GM11168 (cell line): ENCODE data around the gene STEAP4.
"Not testable (repeated sequence)": the region's sequence is repeated elsewhere in the genome, so short reads cannot be mapped to it uniquely, and the experiment has no call there.

Source experiments
- in situ Hi-C: fragments of 300-500 bp; cut with MboI; formaldehyde crosslinking; loops from one replicate; pipeline ENCODE4 v1.12.0; 2022; ENCODE audit warnings: low sequenced_read_pairs; ENCODE audit not compliant: unreplicated experiment

STEAP4 gene

DNA sequence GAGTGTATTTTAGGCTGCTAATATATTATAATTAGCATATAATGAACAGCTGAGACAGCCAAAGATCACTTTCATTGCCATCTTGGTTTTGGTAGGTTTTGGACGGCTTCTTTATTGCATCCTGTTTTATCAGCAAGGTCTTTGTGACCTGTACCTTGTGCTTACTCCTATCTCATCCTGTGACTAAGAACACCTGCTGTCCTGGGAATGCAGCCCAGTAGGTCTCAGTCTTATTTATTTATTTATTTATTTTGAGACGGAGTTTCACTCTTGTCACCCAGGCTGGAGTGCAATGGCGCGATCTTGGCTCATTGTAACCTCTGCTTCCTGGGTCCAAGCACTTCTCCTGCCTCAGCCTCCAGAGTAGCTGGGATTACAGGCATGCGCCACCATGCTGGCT, 31.8 kb downstream of the STEAP4 start:
- in situ Hi-C loops, result not testable (repeated sequence)

DNA sequence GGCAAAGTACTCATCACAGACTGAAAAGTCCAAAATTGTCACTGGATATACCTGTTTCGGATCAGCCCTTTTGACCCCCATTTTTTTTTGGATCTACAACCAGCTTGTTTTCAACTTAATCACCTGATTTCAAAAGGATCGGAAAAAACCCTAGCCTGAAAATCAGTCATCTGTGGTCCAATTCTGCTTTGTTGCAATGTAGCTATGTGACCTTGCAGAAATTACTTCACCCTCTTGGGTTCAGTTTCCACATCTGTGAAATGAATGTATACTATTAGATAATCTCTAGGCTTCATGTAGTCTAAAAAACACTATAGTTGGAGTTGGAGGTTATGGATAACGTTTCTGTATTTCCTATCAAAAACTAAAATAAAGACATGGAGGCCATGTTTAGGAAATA, 37.1 kb downstream of the STEAP4 start:
- in situ Hi-C loops, result no loop called here

DNA sequence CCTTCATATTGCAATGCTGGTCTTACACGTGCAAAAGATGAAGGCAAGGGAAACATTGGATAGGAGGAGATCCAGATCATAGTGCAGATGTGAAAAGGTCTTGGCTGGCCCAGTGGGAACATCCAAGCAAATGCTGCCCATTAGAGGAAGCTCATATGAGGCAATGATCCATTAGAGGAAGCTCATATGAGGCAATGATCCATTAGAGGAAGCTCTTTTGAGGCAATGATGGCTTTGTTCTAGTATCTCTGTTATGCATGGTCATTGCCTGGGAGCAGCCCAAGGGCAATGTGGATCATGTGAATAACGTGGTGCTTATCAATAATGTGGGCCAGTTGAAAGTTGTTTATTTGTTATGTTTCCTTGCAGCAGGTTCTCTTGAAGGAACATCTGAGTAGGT, 37.8 kb downstream of the STEAP4 start:
- in situ Hi-C loops, result no loop called here

DNA sequence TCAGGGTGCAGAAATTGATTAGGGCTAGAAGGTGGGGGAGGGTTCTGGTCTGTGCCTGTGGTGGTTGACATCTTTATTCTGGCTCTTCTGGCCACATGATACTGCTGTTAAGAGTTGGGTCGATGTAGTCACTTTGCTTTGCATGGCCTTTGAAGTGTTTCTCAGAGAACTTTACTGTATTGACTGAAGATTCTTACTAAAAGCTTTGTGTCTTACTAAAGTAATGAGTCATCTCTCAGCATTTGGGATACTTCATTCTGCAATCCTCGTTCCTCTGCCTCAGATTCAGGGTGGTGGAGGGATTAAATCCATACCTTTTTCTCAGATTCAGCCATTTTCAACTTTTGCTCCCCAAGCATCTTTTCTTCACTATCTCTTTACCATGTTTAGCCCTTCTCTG, 38.6 kb downstream of the STEAP4 start:
- in situ Hi-C loops, result no loop called here

DNA sequence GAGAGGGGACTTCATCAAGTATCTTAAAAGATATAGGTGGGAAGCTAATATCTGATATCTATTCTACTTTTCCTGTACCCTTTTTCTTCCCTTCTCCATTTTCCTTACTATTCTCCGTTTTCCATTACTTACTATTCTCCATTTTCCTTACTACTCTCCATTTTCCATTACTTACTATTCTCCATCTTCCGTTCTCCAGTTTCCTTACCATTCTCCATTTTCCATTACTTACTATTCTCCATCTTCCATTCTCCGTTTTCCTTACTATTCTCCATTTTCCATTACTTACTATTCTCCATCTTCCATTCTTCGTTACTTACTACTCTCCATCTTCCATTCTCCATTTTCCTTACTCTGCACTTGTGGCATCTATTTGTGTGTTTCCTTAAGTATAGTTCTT, 39.3 kb downstream of the STEAP4 start:
- in situ Hi-C loops, result no loop called here

DNA sequence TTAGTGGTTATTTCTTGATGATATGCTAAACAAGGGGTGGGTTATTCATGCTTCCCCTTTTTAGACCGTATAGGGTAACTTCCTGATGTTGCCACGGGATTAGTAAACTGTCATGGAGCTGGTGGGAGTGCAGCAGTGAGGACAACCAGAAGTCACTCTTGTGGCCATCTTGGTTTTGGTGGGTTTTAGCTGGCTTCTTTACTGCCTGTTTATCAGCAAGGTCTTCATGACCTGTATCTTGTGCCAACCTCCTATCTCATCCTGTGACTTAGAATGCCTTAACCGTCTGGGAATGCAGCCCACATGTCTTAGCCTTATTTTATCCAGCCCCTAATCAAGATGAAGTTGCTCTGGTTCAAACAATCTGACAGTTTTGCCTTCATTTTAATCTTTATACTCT, 41.7 kb downstream of the STEAP4 start:
- in situ Hi-C loops, result not testable (repeated sequence)

DNA sequence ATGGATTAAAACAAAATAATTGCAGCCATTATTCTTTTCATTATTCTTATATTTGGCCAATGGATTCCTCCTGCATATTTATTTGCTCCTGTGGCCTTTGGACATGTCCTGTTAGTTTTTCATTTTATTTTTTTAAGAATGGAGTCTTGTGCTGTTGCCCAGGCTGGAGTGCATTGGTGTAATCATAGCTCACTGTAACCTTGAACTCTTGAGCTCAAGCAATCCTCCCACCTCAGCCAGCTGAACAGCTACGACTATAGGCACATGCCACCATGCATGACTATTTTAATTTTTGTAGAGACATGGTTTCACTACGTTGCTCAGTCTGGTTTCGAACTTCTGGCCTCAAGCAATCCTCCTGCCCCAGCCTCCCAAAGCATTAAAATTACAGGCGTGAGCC, 44.1 kb downstream of the STEAP4 start:
- in situ Hi-C loops, result no loop called here

DNA sequence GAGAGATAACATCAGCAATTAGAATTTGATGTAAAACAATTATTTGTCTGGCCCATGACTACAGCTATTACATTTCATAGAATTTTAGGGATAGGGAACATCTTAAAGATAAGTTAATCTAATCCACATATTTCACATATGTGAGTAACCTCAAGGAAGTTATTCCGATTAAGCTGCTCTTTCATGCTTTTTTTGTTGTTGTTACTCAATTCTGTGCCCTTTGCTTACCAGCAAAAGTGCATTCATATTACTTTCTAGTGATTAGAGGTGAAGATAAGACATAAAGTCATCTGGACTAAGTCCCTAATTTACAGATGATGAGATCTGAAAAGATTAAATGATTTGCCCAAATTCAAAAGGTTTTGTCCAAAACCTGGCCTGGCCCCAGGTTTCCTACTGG, 46.0 kb downstream of the STEAP4 start:
- in situ Hi-C loops, result no loop called here

DNA sequence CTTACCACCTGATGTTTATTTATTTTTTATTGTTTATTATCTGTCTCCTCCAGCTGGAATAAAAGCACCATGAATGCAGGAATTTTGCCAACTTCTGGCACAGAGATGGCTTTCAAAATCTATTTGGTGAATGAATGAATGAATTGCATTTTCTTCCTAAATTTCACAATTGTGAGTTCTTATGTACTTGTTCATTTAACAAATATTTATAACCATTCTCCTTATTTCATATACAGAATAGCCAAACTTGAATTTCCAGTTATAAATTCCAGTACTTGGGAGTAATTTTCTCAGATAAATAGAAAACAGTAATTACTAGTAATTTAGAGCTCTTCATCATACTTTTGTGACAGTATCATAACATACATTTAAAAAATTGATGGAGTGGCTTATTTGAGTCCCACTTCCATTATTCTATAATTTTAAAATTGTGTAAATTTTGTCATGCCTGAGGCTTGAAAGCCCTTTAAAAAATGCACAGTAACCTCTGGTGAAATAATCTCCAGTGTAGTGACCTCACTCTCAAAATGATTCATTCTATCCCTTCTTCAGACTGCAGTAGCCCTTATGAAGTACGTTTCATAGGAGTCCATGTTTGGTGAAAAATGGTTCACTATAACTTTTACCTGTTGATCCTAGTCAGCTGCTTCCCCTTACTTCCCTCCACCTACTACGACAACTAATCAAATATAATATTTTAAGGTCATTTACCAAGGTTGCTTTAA, 46.9 kb downstream of the STEAP4 start:
- in situ Hi-C loops, result no loop called here

DNA sequence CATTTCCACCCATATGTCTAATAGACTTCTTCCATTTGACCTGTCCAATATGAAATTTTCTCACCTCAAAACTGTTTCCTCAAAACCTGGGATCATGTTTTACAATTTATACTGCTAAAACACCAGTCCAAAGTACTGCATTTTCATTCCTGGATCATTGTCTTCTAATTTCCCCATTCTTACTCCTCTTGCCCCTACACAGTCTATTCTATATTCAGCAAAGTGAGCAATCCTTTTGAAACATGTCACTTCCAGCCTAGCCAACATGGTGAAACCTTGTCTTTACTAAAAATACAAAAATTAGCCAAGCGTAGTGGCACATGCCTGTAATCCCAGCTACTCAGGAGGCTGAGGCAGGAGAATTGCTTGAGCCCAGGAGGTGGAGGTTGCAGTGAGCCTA, 48.4 kb downstream of the STEAP4 start:
- in situ Hi-C loops, result not testable (repeated sequence)

DNA sequence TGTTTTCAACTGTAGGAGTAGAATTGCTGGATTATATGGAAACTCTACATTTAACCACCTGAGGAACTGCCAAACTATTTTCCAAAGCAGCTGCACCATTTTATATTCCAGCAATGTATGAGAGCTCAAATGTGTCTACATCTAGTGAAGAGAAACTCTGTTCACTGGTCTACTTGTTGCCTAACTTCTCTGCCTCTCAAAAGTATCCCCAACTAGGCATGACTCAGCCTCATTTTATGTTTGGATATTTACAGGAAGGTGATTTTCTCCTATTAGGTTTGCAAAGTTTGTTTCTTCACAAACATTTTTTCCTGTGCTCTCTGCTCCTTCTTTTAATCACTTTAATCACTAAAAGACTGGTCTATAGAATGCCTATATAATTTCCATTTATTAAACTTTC, 49.8 kb downstream of the STEAP4 start:
- in situ Hi-C loops, result no loop called here

DNA sequence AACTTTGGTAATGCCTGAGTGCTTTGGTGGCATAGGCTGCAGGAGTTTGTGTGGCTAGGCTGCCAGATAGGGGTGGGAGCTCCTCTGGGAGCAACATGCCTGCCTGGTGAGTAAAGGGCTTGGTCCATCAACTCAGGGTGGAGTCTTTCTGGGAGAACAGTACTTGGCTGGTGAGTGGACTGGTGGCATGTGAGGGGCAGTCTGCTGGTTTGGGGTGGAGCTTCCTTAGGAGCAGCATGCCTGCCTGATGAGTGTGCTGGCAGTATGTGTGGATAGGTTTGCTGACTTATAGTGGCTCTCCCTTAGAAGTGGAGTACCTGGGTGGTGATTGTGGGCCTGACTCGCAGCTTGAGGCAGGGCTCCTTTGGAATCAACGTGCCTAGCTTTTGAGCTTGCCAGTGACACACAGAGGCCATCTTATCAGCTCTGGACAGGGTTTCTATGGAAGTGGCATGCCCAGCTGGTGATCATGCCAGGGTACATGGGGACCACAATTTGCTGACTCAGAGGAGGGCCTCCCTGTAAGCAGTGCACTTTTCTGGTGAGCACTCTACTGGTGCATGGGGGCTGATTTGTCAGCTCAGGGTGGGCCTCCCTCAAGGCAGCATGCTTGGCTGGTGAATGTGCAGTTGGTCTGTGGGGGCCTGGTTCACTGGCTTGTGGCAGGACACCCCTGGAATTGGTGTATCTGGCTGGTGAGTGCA, 51.8 kb downstream of the STEAP4 start:
- in situ Hi-C loops, result no loop called here

DNA sequence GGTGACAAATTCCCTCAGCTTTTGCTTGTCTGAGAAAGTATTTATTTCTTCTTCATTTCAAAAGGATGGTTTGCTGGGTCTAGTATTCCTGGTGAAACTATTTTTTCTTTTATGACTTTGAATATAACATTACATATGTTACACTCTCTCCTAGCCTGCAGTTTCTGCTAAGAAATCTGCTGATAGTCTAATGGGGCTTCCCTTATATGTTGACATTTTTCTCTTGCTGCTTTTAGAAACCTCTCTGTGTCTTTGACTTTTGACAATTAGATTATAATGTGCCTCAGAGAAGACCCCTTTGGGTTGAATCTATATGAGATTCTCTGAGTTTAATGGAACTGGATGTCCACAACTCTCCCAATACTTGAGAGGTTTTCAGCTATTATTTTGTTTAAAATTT, 53.1 kb downstream of the STEAP4 start:
- in situ Hi-C loops, result no loop called here

DNA sequence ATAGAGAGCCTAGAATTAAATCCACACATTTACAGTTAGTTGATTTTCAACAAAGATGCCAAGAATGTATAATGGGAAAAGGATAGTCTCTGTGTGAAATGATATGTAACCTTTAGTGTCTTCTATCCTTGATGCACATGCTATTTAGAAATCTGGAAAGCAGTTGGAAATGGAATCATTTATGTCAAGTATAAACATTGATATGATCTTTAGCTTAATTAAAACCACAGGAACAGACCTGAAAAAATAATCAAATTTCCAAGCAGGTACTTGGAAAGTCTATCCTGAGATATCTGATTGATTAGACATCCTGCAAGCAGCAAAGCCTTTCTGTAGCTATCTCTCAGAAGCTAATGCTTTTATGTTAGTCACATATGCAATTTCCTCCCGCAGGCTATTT, 62.4 kb downstream of the STEAP4 start:
- in situ Hi-C loops, result no loop called here

DNA sequence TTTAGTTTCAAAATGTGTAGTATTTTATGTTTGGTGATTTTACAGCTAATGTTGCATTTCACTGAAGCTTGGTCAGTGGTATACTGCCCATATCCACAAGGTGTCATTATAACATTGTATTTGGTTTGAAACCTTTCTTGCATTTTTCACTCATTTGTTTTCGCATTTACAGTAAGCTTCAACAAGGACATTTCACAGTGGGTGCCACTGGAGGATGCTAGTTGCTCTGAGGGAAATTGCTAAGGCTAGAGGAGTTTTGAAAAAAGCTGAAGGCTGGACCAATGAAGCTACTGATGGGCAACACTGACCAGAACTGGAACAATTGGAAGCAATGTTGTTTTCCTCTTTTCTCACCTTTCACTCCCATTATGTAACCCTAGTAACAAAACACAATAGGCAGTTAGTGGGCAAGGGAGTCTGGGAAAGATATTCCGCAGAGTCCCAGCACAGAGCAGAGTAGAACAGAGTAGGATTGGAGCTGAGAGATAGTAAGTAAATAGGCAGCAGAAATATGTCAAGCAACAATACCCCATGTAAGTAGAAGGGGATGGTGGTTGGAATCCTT, 63.3 kb downstream of the STEAP4 start:
- in situ Hi-C loops, result no loop called here

DNA sequence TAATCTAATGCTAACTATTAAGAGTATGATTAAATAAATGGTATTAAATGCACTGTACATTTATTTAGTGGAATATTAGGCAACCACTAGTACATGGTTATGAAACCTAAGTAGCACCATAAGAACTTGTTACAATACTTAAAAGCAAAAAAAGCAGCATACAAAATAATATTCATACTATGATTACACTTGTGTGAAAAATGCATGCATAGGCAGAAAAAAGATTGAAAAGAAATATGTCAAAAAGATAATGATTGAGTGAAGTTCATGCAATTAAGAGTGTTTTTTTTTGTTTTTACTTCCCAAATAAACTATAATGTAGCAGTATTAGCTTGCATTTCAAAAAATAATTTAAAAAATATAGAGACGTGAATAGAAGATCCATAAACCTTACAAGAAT, 66.8 kb downstream of the STEAP4 start:
- in situ Hi-C loops, result no loop called here

DNA sequence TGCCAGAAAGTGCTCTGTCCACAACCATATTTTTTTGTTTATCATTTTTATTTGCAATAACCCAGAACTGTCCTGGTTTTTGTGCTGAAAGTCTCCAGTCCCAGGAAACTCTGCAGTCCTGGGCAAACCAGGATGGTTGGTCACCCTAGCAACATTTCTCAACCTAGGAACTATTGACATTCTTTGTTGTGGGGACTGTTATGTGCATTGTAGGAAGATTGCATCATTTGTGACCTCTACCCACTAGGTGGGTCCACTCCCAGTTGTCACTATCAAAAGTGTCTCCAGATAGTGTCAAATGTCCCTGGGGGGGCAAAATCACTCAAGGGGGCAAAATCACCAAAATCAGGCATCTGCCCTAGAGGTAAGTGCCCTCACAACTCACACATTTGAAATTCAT, 72.9 kb downstream of the STEAP4 start:
- in situ Hi-C loops, result no loop called here

DNA sequence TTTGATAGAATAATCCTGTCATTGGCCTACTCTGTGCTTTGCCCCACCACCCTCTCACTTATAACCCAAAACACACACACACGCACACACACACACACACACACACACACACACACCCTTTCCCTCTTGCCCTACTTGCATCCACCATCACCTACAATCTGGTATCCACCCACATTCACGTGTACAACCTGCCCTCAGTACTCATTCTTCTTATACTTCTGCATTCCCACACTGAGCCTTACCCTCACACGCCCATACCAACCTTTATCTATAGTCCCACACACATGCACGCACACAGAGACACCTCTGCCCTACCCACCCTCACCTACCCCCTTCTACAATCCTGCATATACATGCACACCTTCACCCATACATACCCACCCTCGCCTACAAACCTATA, 76.0 kb downstream of the STEAP4 start:
- in situ Hi-C loops, result no loop called here

DNA sequence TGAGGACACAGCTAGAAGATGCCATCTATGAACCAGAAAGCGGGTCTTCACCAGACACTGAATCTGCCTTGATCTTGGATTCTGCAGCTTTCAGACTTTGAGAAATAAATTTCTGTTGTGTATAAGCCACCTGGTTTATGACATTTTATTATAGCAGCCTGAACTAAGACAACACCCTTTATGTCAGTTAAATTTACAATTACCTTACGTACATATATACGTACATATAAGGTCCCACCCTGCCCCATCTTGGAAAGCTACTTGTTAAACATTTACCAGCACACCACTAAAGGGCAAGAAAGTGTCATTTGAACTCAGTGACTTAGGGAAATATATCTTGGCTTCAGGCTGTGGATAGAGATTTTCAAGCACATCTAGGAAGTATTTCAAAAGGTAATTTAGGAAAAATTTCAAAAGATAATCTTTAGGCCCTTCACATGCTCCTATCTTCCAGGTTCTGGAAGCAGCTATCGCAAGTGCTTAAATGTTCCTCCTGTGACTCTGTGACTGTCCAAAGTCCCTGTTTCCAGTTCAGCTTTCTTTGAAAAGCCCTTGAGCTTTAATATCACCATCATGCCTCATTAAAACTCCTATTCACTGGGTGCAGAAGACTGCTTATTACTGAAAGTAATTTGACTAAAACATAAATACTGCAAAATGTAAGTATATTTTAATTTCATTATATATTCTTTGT, 77.2 kb downstream of the STEAP4 start:
- in situ Hi-C loops, result no loop called here

DNA sequence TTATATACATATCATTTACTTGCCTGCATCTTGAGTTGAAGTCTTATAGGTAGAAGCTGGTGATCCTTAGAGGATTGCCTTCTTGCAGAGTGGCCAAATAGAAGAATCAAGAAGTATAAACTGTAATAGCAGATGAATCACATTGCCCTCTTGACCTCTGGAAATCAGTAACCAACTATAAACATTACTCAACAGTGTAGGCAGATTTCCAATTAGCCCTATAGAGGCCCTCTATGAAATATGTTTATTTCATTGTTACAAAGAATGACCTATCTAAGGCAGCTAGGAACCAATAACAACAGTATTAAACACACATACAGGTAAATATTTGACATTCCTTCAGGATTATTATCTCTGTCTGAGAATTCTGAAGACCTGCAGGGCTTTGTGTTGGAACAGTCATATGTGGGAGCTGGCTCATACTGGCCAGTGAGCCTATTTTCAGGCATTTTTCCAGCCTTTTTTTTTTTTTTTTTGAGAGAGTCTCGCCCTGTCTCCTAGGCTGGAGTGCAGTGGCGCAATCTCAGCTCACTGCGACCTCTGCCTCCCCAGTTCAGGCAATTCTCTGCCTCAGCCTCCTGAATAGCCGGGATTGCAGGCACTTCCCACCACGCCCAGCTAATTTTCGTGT, 79.7 kb downstream of the STEAP4 start:
- in situ Hi-C loops, result no loop called here

DNA sequence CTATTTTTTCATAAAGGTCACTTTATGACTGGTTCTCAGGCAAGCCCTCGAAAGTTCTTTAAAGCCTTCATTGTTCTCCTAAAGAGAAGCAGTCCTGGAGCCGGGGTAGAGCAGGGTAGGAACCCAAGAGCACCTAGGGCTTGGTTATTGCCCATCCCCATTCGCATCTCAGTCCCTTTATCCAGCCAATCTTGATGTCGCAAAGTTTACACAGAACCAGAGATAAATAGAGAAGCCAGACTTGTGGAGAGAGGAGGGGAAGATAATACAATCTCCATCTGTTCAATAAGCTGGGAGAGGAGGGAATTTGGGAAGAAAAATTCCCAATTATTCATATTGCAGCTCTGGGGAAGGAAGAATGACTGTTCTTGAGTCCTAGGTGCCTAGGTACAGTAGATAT, 80.5 kb downstream of the STEAP4 start:
- in situ Hi-C loops, result no loop called here
